SW 1271 (cell line): Measurements from ENCODE around the gene PSME1.

Source experiments
- DNase-seq, 2 experiments: peaks; one replicate each; lab custom pipeline; 2025; lab: John Stamatoyannopoulos, UW

The PSME1 gene

GRCh38 chr14:24172261-24172860, 36.4 kb downstream of the PSME1 start:
- DNase-seq: no peak

DNA sequence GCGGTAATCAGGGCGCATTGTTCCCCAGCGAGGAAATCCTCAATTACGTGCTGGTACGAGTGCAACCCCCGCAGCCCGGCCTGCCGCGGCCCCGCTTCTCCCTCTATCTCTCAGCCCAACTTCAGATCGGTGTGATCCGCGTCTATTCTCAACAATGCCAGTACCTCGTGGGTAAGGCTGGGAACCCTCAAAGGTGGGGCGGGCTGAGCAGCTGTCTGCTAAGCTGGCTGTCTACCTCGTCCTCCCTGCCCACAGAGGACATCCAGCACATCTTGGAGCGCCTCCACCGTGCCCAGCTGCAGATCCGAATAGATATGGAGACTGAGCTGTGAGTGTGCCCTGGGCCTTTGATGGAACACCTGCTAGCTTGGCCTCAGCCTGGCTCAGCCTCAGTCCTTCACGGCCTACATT, 36.9 kb downstream of the PSME1 start:
- DNase-seq: no peak

- DNase-seq: no peak
These were observed 40.6 kb downstream of the PSME1 start for GRCh38 chr14:24176599-24176998.

DNA sequence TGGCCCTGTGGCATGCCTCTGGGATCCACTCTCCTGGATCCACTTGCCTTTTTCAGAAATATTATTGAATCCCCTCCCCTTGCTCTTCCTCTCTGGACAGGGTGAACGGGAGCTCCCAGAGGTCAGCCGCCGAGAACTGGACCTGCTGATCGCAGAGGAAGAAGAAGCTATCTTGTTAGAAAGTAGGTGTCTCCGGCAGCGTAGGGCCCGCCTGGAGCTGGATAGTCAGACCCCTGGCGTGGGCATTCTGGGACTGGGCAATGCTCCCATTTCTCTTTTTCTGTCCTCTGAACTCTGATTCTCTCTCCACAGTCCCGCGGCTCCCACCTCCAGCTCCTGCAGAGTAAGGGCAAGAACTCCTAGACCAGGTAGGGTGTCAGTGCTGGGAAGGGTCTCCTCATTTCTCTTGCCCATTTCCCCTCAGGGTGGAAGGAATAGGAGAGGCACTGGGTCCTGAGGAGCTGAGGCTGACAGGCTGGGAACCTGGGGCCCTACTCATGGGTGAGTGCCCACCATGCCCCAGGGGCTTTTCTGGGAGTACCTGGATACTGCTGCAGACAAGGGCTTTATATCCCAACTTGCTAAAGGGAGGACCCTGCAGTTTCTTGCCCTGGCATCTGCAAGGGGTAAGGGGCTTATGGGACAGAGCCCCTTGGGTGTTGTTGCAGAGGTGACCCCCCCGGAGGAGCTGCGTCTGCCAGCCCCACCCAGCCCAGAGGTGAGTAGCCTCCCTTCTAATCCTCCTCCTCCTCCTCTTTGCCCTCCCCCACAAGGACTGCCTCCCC, 41.2 kb downstream of the PSME1 start:
- no peak for DNase-seq

GRCh38 chr14:24177891-24178290, 41.9 kb downstream of the PSME1 start:
- DNase-seq: no peak

DNA sequence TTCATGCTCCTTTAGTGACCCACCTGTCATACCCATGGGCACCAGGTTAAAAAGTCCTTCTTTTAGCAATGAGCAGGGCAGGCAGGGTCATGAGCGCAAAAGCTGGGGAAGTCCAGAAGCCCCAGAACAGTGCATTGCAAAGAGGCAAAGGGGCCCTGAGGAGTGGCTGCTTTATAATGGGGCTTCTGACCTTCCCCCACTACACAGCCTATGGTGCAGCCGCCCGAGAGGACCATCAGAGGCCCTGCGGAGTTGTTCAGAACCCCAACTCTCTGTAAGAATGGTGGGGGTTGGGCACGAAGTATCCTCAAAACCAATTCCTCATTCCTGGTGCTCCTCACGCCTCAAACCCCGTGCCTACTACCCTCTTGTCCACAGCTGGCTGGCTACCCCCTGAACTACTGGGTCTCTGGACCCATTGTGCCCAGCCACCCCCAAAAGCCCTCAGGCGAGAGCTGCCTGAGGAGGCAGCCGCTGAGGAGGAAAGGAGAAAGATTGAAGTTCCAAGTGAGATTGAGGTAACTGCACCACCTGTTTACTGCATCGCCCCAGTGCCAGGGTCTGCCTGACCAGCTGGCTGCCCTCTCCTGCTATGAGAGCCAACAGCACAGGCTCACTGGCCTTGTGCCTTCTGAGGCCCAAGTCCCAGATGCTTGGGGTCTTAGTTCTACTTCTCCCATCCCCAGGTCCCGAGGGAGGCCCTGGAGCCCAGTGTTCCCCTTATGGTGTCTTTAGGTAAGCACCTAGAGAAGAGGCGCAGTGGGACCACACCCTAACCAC, 42.6 kb downstream of the PSME1 start:
- DNase-seq: no peak

GRCh38 chr14:24179294-24179960, 43.4 kb downstream of the PSME1 start:
- no peak for DNase-seq

DNA sequence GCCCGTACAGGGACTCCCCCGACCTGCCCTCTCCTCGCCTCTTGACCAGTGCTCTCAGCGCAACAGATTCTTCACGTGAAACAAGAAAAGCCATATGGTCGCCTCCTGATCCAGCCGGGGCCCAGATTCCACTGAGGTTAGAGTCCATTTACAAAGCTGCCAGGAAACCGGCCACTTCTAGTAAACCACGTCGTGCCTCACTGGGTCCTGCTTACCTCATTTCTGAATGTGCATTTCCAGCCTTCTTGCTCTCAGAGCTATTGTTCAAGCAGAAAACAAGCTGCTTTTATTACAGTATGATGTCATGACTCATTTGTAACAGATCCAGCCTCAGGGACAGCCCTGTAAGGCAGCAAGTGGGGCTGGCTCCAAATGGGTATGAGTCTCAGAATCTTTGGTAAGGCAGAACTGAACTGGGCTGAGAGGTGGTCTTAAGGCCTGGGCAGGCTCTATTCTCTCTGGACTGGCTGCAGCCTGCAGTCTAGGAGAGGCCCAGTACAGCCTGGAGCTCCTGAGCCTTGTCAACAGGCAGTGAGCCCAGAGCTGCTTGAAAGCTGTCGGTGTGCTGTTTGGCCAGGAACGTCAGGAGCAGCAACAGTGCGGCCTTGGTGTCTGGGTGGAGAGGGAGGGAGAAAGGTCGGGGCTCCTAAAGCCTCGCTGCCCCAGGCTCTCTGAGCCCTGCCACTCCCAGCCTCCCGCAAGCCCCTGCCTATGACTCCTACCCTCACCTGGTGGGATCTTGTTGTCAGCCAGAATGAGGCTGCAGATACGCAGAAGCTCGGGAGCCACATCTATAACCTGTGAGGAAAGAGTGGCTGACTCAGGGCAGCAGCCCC, 44.2 kb downstream of the PSME1 start:
- no peak for DNase-seq

GRCh38 chr14:24181371-24182077, 45.5 kb downstream of the PSME1 start:
- DNase-seq: no peak

DNA sequence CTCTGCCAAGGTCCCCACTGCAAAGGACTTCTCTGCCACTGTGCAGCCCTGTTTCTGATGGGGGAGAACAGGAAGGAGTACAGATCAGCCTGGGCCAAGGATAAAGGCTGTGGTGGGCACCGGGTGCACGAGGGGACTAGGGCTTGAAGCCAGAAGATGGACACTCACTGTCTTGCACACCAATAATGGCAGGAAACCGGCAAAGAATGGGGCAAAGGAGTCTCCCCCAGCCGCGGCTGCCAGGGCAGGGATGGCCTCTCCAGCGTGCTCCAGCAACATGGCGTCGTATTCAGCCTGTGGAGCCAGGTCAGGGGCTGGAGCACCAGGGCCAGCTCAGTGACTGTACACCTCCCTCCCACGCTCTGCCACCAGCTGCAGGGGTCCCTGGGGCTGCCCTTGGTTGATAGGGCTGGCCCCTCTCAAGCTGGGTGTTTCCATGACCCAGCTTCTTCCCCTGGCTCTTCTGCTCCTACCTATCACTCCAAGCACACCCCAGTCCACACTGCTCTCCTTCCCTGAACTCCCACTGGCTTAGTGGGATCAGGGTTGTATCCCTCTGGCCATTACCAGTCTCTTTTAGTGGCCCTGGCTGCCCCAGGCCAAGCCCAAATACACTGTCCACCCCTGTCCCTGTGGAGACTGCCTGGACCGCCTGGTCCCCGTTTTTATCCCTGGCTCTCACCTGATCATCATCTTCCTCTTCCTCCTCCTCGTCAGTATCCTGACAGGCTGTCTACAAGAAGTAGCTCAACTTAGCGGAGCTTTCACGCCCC, 46.3 kb downstream of the PSME1 start:
- DNase-seq: no peak

- DNase-seq: no peak
These were observed 47.1 kb downstream of the PSME1 start for GRCh38 chr14:24183014-24183481.

DNA sequence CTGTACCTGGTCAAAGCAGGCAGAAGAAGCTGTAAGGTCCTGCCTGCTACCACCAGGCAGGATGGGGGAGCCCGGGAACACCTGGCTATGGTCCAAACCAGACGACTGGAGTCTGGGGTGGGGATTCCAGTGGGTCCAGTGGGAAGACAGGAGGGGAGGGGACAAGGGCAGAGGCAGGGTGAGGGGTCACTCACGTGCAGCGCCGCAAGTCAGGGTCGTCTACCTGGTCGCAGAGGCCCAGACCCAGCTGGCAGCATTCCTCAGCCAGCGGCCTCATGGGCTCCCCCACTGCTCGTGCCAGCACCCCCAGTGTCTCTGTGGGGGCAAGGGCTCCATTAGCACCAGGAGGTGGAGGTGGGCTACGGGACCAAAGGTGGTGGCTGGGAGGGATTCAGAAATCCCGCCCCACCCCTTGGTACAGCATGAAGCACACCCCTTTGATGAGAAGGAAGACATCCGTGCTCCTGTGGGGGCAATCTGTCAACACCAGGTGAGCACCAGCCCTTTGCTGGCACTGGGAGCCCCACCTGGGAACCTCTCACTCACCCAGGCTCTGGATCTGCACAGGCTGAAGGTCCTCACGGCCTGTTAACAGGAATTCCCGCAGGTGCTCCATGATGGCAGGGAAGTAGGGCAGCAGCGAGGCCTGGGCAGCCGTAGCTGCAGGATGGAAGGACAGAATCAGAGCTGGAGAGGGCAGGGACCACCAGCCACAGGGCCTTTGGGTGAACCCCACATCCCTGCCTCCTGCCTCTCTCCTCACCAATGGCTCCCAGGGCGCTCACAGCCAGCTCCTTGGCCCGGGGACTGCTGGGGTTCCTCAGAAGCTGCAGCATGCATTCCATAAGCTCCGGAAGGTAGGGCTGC, 48.3 kb downstream of the PSME1 start:
- DNase-seq: no peak

- no peak for DNase-seq
These were observed 49.0 kb downstream of the PSME1 start for GRCh38 chr14:24185026-24185425.

DNA sequence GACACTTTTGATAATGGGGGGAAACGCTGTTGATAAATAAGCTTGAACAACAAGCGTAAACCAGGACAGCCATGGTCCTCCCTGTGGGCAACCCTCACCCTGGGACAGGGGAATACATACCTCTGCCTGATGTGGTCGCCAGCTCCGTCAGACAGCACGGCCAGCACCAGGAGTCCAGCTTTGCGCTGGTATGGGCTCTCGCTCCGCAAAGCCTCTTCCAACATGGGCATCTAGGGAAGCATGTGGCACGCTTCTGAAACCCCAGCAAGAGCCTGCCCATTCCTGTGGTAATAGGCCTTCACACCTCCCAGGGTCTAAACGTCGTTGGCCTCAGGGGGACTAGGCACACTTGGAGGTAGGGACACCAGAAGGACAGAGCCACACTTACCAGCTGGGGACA, 49.7 kb downstream of the PSME1 start:
- no peak for DNase-seq

DNA sequence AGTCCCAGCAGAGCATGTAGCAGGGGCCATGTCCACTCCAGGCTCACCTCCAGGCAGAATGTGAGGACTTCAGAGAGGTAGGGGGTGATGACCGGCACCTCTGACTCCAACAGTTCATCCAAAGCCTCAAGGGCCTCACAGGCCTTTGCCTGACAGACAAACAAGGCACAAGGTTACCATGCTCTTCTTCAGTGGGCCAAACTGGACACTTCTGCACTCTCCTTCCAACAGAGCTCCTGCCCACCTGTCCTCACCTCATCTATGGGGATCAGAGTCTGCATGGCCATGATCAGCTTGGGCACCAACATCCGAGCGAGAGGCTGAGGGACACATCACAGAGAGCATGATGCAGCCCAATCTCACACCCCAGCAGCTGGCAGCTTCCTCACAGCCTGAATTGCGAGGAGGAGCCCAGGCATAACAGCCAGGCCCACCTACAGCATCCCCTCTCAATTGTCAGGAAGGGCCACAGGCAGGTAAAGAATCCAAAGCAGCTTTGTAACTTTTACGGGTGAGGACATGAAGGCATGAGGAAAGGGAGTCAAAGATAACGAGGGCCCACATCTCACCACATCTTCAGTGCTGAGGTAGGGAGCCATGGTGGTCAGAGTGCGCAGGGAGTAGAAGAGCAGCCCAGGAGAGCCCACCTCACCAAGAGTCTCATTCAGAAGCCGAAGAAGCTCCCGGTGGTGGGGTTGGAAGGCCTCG, 51.0 kb downstream of the PSME1 start:
- DNase-seq: no peak

DNA sequence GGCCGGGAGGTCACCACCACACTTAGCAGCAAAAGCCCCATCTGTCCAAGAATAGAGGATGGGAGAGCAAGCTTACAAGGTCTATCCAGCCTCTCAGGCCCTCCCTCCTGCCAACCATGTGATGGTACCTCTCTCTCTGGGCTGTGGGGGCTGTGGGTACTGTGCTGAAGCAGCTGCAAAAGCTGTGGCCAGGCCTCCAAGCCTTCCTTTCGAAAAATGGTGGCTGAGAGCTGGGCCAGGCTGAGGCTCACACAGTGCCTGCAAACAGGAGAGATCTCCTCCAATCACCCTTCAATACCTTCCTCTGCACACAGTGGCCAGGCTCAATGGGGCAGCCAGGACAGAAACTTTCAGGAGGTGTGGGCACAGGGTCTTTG, 51.5 kb downstream of the PSME1 start:
- no peak for DNase-seq
